GM18498 (cell line): Measurements from ENCODE around the gene EMC10.
"Not testable (repeated sequence)": the region's sequence is repeated elsewhere in the genome, so short reads cannot be mapped to it uniquely, and the experiment has no call there.

ENCODE experiments used
- ATAC-seq: cut with Tn5 transposase; IDR thresholded peaks from one replicate; pipeline ENCODE4 v1.9.1; 2021; ENCODE audit warnings: mild to moderate bottlenecking, moderate library complexity; ENCODE audit not compliant: unreplicated experiment

Gene EMC10

GRCh38 chr19:50512999-50513745 is 36.9 kb downstream of the EMC10 start:
- ATAC-seq, result no peak

GRCh38 chr19:50513746-50514345 is 37.5 kb downstream of the EMC10 start, which contains the start of gene ASPDH:
TSS of gene ASPDH (minus strand) at chr19:50513913. CDS start at chr19:50513823, 90 bp downstream.
- ATAC-seq, result no peak

- ATAC-seq, result no peak
Measured at GRCh38 chr19:50514346-50515167, 38.2 kb downstream of the EMC10 start.

DNA sequence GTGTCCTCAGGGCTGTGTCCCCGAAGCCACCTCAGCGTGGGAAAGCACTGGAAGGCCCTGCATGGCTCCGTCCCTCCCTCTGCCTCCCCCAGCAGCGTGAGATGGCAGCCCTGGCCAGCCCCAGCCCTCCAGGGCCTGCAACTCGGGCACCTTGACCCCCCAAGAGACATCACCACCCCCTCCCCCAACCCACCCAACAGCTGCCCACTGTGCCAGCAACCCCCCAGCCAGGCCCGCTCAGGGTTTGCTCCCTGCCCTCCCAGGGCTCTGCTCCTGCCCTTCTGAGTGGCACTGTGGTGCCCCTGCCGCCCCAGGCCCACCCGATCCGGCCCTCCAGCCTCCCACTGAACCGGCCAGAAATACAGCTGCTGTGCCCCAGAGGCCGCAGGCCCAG is 38.9 kb downstream of the EMC10 start:
- no peak for ATAC-seq

GRCh38 chr19:50516456-50516855 is 40.1 kb downstream of the EMC10 start:
- ATAC-seq, result no peak

- no peak for ATAC-seq
Measured at GRCh38 chr19:50516964-50517703, 40.8 kb downstream of the EMC10 start.

GRCh38 chr19:50517704-50518075 is 41.4 kb downstream of the EMC10 start:
- ATAC-seq, result no peak

DNA sequence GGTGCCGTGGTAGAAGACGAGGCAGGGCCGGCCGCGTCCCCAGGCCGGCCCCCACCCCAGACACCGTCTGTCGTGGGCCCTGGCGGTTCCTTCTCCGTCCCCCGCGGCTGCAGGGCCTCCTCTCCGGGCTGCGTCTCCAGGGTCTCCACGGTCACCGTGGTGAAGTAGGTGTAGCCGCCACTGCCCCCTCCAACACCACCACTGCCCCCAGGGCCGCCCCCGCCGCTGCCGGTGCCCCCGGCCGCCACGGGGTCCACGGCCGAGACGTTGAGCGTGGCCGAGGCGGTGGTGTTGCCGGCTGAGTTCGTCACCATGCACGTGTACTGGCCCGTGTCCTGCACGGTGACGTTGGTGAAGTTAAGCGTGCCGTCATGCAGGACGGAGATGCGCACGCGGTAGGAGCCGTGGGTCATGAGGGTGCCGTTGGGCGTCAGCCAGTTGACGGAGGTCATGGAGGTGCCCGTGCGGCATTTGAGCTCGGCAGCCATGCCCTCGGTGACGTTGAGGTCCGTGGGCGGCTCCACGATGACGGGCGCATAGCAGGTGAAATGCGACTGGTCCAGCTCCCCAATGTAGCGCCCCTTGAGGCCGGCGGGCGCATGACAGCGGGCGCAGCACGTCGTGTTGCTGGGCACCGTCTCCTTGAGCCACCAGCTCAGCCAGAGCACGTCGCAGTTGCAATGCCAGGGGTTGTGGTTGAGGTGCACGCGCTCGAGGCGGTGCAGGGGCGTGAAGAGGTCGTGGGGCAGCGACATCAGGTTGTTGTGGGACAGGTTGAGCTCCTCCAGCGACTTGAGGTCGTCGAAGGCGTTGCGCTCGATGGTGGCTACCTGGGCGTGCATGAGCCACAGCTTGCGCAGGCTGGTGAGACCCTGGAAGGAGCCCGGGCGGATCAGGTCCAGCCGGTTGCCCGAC is 42.0 kb downstream of the EMC10 start:
- no peak for ATAC-seq

DNA sequence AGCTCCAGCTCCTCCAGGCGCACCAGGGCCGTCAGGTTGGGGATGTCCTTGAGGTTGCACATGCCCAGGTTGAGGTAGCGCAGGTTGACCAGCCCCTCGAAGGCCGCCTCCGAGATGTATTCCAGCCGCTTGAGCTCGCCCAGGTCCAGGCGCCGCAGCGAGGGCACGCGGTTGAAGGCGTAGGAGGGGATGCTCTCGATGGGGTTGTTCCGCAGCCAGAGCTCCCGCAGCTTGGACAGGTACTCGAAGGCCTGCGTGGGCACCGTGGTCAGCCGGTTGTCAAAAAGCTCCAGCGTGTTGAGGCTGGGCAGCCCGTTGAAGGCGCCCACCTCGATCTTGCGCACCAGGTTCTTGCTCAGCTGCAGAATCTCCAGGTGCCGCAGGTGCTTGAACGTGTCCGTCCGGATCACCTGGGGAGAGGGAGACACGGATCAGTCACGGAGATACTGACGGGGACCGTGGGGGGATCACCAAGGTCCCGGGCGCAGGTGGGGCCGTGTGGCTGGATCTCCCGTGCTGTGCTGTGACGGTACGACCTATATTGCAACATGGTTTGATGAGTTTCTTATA is 42.8 kb downstream of the EMC10 start:
- ATAC-seq, result no peak

- ATAC-seq, result no peak
Measured at GRCh38 chr19:50520822-50521465, 44.6 kb downstream of the EMC10 start.

DNA sequence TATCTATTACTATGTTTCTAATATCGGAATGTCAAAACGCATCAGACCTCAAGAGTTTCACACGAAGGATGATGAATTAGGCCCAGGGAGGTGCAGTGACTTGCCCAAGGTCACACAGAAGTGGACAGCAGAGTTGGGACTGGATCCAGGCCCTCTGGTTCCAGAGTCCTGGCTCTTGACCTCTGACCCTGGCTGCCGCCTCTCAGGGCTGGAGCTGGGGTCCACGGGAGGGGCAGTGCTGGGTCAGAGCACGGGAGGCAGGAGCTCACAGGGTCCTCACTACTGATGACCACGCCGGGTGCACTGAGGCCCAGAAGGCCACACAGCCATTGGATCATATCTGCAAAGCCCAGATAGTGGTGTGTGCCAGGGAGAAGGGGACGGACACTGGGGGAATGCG is 46.6 kb downstream of the EMC10 start:
- ATAC-seq, result no peak

DNA sequence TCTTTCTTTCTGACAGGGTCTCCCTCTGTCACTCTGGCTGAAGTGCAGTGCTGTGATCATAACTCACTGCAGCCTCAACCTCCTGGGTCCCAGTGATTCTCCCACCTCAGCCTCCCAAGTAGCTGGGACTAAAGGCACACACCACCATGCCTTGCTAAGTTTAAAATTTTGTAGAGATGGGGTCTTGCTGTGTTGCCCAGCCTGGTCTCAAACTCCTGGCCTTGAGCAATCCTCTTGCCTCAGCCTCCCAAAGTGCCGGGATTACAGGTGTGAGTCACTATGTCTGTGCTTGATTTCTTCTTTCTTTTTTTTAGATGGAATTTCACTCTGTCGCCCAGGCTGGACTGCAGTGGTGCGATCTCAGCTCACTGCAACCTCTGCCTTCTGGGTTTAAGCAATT is 51.7 kb downstream of the EMC10 start:
- ATAC-seq, result not testable (repeated sequence)

- ATAC-seq, result no peak
Measured at GRCh38 chr19:50531171-50531612, 54.9 kb downstream of the EMC10 start.

GRCh38 chr19:50532952-50533351 is 56.6 kb downstream of the EMC10 start:
- ATAC-seq, result no peak

DNA sequence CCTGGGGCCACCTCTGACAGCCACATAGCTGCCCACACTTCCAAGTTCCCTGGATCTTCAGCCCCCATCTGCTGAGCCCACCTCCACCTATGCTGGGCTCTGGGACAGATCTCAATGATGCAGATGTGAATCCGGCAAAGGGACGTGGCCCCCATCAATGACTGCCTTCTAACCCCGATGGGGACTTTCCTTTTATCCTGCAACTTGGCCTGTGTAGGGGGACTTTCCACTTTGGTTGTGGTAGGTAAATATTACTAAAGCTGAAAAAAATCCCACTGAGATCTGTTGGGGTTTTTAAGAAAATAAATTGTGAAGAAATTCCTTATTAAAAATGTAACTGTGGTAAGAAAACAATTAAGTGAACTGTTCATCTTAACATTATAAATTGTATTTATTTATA is 58.2 kb downstream of the EMC10 start:
- ATAC-seq, result no peak

DNA sequence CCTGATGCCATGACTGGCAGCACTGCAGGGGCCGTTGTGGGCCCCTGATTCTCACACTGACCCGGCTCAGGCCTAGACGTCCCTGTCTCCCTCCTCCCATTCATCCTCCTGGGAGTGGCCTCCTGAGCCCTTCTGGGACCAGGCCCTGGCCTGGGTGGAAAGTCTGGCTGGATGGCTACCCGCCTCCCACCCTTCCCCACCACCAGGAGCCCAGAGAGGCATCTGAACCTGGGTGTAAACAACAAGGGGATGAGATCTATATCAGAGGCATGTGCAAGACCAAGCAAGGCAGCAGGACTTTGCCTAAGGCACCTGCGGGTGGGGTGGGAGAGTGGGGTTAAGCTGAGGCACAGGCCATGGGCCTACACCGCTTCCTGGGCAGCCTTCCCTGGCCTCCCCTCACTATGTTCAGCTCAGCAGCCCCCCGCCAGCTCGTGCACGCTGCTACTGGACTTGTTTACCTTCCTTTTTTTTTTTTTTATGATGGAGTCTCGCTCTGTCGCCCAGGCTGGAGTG is 59.4 kb downstream of the EMC10 start:
- no peak for ATAC-seq

DNA sequence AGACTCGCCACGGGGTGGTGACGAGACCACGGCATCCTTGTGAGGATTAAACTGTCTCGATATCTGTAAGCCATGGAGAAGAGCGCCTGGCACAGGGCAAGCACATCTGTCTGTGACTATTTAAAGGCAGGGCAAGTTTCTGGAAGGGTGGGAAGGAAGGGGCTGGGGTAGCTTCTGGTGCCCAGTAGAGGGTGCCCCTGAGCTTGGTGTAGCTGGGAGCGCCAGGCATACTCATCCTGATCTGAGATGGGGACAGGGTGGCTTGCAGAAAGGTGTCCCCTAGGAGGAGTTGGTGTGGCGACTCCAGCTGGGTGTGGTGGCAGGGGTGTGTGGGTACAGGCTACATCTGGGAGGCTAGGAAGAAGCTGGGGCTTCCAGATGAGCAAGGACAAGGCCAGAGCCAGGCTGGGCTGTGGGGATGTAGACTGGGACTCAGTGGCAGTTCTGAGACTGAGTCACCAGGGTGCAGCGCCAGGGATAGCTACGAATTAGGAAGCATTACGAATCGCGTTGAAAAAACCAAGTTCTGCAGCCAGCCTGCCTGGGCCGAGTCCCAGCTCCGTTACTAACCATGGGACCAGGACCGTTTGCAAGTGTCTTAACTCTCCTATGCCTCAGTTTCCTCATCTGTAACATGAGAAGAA is 60.5 kb downstream of the EMC10 start:
- ATAC-seq, result no peak

- no peak for ATAC-seq
Measured at GRCh38 chr19:50537306-50537685, 61.0 kb downstream of the EMC10 start.
